Gastrocnemius medialis (tissue), 4 donors: ENCODE data around the gene DOCK3. TPM values are rescaled to one million over a fixed set of nuclear protein-coding genes. Genes with fewer than 3 reads are reported as not detected.

ENCODE experiments used
- ATAC-seq, 2 donors: fragments of 150-250 bp; one replicate each; pipeline ENCODE4 v1.9.1; 2016
- DNase-seq, 2 donors: peaks; one replicate each; pipeline ENCODE4 v3.0.0-alpha.2; 2019
- H3K27ac ChIP-seq, 4 donors: fragments of 200-600 bp; sonication (generic); 1 replicate in 1 of 4; 2 replicates in 3 of 4; pipeline ENCODE4 v1.5.1; 2016 to 2018; ENCODE audit warnings: mild to moderate bottlenecking in 2 of 4, moderate library complexity in 1 of 4
- H3K27me3 ChIP-seq, 3 donors: fragments of 200-600 bp; sonication (generic) in 2 of 3; 1 replicate in 1 of 3; 2 replicates in 2 of 3; pipeline versions ENCODE4 v1.5.1 to v1.6.0; 2016 to 2019; ENCODE audit warnings: mild to moderate bottlenecking in 1 of 3, moderate library complexity in 1 of 3
- H3K36me3 ChIP-seq, 2 donors: fragments of 200-600 bp; sonication (generic) in 1 of 2; one replicate each; pipeline ENCODE4 v1.5.1; 2017 to 2018
- H3K4me1 ChIP-seq, 2 donors: fragments of 200-600 bp; sonication (generic) in 1 of 2; one replicate each; pipeline ENCODE4 v1.5.1; 2016 to 2017; ENCODE audit warnings: mild to moderate bottlenecking in 2 of 2
- H3K4me3 ChIP-seq, 4 donors: fragments of 200-600 bp; sonication (generic) in 3 of 4; 1 replicate in 1 of 4; 2 replicates in 3 of 4; pipeline ENCODE4 v1.5.1; 2016 to 2019; ENCODE audit warnings: mild to moderate bottlenecking in 2 of 4
- H3K9me3 ChIP-seq, 3 donors: fragments of 200-600 bp; sonication (generic) in 2 of 3; 1 replicate in 1 of 3; 2 replicates in 2 of 3; pipeline ENCODE4 v1.5.1; 2016 to 2019
- CTCF ChIP-seq, 5 experiments: fragments of 450-650 bp in 3 of 5; fragments of 200-600 bp in 2 of 5; sonication (generic) in 2 of 5; IDR thresholded peaks in 4 of 5; conservative IDR thresholded peaks in 1 of 5; 1 replicate in 4 of 5; 2 replicates in 1 of 5; pipeline ENCODE4 v1.5.1; 2016 to 2019; ENCODE audit warnings: antibody characterized with exemption in 5 of 5, mild to moderate bottlenecking in 3 of 5, moderate library complexity in 3 of 5
- POLR2A ChIP-seq, 2 donors: fragments of 450-650 bp; IDR thresholded peaks; one replicate each; pipeline ENCODE4 v1.6.1; 2017; ENCODE audit warnings: antibody characterized with exemption in 2 of 2, mild to moderate bottlenecking in 2 of 2, moderate library complexity in 2 of 2
- in situ Hi-C, 4 donors: fragments of 200-750 bp; cut with MboI; loops; one replicate each; pipeline versions ENCODE4 v1.15.0 to v1.8.0; 2017; ENCODE audit warnings: low sequenced_read_pairs in 4 of 4
- intact Hi-C: fragments of 100-400 bp; cut with DNase I; formaldehyde crosslinking; loops from one replicate; pipeline ENCODE4 v1.15.1; 2023; ENCODE audit warnings: low total_unique reads
- total RNA-seq, 4 donors: library from RNA; depleted of rRNA; stranded (reverse); fragments of >200 nt; gene quantifications; one replicate each; pipeline versions ENCODE4 v1.1.0 to v1.2.3, GENCODE V29; 2016

DOCK3 gene
- total RNA-seq, 4 donors from 2014 or later, result 0.61 to 3.1 (median 0.73) TPM

- Histone ChIP-seq H3K27me3 (no peaks in the 10 kb centered on the region), H3K36me3 (no peaks in the 10 kb centered on the region), H3K9me3 (peaks cover 0 to 7% (median 0%) of the 10 kb centered on the region in 3 donors), H3K4me1 (no peaks in the 10 kb centered on the region), H3K4me3 (no peak overlapping the region), H3K27ac (no peak overlapping the region)
- DNase-seq (no peak), ATAC-seq (no peak)
- TF ChIP-seq CTCF (IDR thresholded peaks at IDR 0.05 in 4 of 5, conservative IDR thresholded peaks at IDR 0.05 in 1 of 5), result no peak
- no peak for TF ChIP-seq POLR2A (IDR thresholded peaks at IDR 0.05)
- in situ Hi-C loops (no loop called here), intact Hi-C loops (no loop called here)
Observed at GRCh38 chr3:50805321-50805720, 130.6 kb downstream of the DOCK3 start.

- no peak overlapping the region for H3K4me3 ChIP-seq
- in situ Hi-C loops (no loop called here), intact Hi-C loops (no loop called here)
- no peak for DNase-seq
- H3K9me3 ChIP-seq, result peaks cover 0 to 6% (median 0%) of the 10 kb centered on the region in 3 donors
- H3K36me3 ChIP-seq, result no peaks in the 10 kb centered on the region
- H3K27me3 ChIP-seq, result no peaks in the 10 kb centered on the region
- H3K4me1 ChIP-seq, result no peaks in the 10 kb centered on the region
- TF ChIP-seq CTCF (IDR thresholded peaks at IDR 0.05 in 4 of 5, conservative IDR thresholded peaks at IDR 0.05 in 1 of 5) (no peak), POLR2A (IDR thresholded peaks at IDR 0.05) (no peak)
- no peak overlapping the region for H3K27ac ChIP-seq
- no peak for ATAC-seq
Observed at GRCh38 chr3:50806031-50806430, 131.3 kb downstream of the DOCK3 start.

GRCh38 chr3:50806806-50807205, 132.1 kb downstream of the DOCK3 start:
- no peak overlapping the region for H3K4me3 ChIP-seq
- no peak overlapping the region for H3K27ac ChIP-seq
- ATAC-seq (no peak), DNase-seq (no peak)
- H3K9me3 ChIP-seq, result peaks cover 0 to 3% (median 0%) of the 10 kb centered on the region in 3 donors
- H3K4me1 ChIP-seq, result no peaks in the 10 kb centered on the region
- H3K27me3 ChIP-seq, result no peaks in the 10 kb centered on the region
- H3K36me3 ChIP-seq, result no peaks in the 10 kb centered on the region
- in situ Hi-C loops, result no loop called here
- TF ChIP-seq POLR2A (IDR thresholded peaks at IDR 0.05), result no peak
- TF ChIP-seq CTCF (IDR thresholded peaks at IDR 0.05 in 4 of 5, conservative IDR thresholded peaks at IDR 0.05 in 1 of 5), result no peak
- intact Hi-C loops, result no loop called here

GRCh38 chr3:50807266-50807665, 132.5 kb downstream of the DOCK3 start:
- Histone ChIP-seq H3K27me3 (no peaks in the 10 kb centered on the region), H3K4me1 (no peaks in the 10 kb centered on the region), H3K36me3 (no peaks in the 10 kb centered on the region), H3K4me3 (no peak overlapping the region), H3K9me3 (no peaks in the 10 kb centered on the region), H3K27ac (no peak overlapping the region)
- no peak for DNase-seq
- in situ Hi-C loops (no loop called here), intact Hi-C loops (no loop called here)
- no peak for TF ChIP-seq POLR2A (IDR thresholded peaks at IDR 0.05)
- TF ChIP-seq CTCF (IDR thresholded peaks at IDR 0.05 in 4 of 5, conservative IDR thresholded peaks at IDR 0.05 in 1 of 5), result no peak
- ATAC-seq, result no peak

GRCh38 chr3:50811893-50812292, 137.2 kb downstream of the DOCK3 start:
- H3K4me3 ChIP-seq, result no peak overlapping the region
- intact Hi-C loops, result no loop called here
- H3K9me3 ChIP-seq, result no peaks in the 10 kb centered on the region
- no peak overlapping the region for H3K27ac ChIP-seq
- in situ Hi-C loops, result no loop called here
- TF ChIP-seq POLR2A (IDR thresholded peaks at IDR 0.05) (no peak), CTCF (IDR thresholded peaks at IDR 0.05 in 4 of 5, conservative IDR thresholded peaks at IDR 0.05 in 1 of 5) (no peak)
- H3K4me1 ChIP-seq, result no peaks in the 10 kb centered on the region
- no peaks in the 10 kb centered on the region for H3K27me3 ChIP-seq
- no peak for DNase-seq
- no peak for ATAC-seq
- H3K36me3 ChIP-seq, result no peaks in the 10 kb centered on the region
